HK-2 (cell line): ENCODE data around the gene ALG14.
"Not testable (repeated sequence)": the region's sequence is repeated elsewhere in the genome, so short reads cannot be mapped to it uniquely, and the experiment has no call there.

Experiments used
- DNase-seq: peaks from one replicate; pipeline ENCODE4 v3.0.0-alpha.2; 2018; ENCODE audit not compliant: unreplicated experiment

ALG14 gene

DNA sequence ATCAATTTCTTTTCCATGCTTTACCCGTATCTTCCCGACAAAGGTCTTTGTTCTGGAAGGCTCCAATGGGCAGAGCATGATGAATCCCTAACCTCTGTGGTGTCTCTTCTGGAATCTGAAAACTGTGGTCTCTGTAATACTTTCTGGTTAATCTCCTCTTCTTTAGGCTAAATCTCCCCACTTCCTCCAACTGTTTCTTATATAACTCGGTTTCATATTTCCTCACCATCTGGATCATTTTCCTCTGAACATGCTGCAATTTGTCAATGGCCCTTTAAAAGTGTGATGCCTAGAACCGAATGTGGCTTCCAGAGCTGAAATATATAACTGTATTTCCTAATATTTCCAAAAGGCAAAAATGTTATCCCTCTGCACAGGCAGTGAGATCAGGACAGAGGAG is 66.1 kb downstream of the ALG14 start:
- DNase-seq = no peak

DNA sequence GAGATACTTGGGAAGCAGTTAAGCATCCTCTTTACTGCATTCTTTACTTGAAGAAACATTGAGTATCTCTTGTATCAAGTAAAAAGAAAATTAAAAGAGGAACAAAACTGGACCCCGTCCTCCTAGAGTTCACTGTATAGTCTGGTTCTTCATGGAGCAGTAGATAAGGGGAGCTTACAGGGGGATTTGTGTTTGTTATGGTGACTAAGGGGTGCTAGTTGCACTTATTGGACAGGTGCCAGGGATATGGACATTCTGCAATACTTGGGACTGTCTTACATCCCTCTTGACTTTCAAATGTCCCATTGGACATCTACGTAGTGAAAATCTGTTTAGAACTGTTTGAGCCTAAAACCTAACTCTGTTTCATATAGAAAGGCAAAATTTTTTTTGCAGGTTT is 67.2 kb downstream of the ALG14 start:
- no peak for DNase-seq

DNA sequence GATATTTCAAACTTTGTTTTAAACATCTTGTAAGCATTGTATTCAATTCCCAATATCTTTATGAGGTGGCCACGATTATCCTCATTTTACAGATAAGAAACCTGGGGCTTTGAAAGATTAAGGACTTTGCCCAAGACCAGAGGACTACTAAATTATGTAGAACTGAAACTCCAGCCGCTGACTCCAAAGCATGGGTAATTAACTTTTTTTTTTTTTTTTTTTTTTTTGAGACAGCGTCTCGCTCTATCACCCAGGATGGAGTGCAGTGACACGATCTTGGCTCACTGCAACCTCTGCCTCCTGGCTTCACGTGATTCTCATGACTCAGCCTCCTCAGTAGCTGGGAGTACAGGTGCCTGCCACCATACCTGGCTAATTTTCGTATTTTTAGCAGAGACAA is 68.7 kb downstream of the ALG14 start:
- DNase-seq = no peak

DNA sequence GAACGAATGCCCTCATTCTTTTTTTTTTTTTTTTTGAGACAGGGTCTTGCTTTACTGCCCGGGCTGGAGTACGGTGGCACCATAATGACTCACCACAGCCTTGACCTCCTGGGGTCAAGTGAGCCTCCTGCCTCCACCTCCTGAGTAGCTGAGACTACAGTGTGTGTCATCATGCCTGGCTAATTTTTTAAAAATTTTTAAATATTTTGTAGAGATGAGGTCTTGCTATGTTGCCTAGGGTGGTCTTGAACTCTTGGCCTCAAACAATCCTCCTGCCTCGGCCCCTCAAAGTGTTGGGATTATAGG is 69.4 kb downstream of the ALG14 start:
- no peak for DNase-seq

DNA sequence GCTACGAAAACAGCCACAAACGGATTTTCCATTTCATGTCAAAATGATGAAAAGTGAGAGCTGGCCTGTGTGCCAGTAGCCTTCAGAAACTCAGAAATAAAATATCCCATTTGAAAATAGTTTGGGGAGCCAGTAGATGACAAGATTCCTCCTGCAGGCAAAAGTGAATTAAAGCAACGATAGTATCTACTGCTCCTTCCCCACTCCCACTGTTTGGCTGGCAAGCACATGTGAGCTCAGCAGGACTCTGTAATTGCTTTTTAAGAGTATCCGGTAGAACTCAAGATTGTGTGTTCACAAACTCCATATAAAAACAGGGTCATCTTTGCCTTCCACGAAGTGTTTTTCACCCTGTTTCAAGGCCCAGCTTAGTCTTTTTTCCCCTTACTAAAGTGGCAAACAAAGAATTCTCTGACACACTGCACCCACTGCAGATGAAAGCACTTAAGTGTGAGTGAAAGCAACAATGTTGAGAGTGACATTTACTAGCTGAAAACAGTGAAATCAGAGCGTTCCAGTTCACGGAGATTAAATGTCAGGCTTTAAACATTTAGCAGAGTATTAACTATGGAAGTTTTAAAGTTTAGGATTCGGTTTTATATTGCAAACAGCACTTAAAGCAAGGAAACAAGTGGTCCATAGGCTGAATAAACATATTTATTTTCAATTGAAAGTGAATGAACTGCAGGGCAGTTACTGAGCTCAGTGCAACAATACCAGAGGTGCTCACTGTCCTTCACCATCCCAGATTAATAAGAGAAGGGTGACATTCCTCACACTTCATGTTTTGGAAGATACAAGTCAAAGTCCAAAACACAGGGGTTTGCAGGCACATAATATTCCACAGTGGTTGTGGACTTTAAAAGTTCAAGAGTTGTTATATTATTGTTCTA is 70.0 kb downstream of the ALG14 start:
- DNase-seq = no peak

DNA sequence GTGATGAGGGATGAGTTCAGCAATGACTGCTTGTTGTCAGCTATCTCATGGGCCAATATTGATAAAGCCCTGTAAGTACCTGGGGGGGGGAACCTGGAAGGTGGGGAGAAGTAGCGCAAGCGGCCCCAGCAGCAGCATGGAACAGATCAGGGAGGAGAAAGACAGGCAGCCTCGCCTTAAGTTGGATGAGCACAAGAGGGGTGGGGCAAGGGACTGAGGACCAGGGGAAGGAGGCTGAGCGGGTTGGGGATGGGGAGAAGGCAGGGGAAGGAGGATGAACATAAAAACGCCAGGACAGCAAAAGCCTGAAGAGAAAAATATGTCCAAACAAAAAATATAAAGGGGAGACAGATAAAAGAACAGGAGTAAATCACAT is 70.6 kb downstream of the ALG14 start:
- DNase-seq = no peak

DNA sequence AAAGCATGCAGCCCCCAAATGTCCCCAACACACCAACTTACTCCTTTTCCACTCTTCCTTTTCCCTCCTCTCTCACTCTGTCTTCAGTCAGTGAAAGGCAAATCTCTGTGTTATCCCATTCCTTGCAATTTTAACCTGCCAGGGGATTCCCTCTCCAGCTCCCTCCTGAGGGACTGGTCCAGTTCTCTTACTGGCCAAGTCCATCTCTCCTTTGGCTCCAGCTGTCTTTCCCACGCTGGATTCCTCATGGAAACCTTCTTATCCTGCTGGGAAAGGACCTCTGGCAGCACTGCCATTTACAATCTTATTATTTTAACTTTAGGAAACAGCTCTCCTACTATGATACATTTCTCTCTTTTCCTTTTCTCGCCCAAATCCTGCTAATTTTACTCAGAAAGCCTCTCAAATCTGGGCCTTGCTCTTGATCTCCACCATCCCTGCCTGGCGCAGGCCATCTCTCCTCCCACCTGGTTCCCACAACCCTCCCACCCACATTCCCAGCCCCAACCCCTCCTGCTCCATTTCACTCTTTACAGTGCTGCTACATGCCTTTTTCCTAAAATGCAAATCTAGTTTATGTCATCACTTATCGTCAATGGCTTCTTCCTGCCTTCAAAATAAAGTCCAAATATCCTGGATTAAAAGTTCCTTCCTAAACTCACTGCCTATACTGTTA is 73.2 kb downstream of the ALG14 start:
- no peak for DNase-seq

DNA sequence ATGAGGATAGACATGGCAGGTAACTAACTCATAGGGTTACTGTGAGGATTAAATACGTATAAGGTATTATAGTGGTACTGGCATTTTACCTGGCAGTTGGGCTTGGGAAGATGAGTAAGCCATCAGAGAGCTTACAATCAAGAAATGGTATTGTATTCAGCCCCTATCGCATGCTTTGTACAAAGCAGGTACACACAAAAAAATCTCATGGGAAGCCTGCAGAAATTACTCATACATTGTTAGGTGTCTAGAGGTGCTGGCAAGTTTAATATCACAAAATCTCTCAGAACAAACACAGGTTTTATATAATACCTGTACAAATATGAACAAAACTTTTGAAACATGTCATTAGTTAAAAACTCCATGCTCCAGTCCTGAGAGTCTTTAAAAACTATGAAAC is 74.0 kb downstream of the ALG14 start:
- no peak for DNase-seq

DNA sequence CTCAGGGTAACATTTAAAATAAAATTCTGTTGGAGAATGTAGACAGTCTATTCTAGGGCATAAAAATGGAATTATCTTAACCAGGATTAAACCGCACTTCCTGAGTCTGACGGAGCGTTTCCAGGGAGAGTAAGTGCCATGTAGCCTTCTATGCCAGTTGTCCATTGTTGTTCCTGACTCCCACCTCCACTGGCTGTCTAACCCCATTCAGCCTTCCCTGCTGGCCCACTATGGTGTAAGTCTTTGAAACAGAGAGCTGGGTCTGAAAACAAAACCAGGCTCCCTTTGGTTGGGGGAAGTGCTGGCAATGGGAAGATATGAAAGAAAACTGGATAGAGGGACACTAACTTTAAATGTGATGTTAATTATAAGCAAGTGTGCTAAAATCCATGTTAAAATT is 74.6 kb downstream of the ALG14 start:
- DNase-seq = no peak

DNA sequence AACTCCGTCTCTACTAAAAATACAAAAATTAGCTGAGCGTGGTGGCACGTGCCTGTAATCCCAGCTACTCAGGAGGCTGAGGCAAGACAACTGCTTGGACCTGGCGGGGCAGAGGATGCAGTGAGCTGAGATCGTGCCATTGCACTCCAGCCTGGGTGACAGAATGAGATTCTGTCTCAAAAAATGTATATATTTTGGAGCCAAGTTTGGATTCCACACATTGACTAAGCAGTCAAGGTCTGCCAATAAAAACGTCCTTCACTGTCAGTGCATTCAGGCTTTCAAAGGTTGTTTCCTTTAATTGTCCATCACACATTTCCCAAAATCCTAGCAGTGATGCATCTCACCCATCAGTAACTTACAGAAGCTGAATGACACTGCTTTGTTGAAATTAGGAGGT is 77.2 kb downstream of the ALG14 start:
- not testable (repeated sequence) for DNase-seq

DNA sequence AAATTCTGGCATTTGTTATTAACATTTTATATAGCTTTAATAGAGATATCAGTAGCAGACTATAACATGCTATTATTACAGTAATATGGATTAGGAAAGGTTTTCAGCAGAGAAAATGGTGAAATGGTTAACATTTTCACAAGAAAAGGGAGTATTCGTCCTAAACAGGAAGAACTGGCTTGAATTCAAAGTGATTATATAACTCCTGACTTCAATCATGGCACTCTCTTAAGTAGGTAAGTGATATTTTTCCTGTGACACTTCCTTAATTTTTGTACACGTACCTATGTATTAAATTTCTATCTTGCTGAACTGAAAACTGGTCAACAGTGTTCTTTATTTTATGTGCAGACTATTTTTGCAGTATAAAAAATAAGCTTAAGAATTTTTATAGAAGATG is 77.9 kb downstream of the ALG14 start:
- DNase-seq = no peak

DNA sequence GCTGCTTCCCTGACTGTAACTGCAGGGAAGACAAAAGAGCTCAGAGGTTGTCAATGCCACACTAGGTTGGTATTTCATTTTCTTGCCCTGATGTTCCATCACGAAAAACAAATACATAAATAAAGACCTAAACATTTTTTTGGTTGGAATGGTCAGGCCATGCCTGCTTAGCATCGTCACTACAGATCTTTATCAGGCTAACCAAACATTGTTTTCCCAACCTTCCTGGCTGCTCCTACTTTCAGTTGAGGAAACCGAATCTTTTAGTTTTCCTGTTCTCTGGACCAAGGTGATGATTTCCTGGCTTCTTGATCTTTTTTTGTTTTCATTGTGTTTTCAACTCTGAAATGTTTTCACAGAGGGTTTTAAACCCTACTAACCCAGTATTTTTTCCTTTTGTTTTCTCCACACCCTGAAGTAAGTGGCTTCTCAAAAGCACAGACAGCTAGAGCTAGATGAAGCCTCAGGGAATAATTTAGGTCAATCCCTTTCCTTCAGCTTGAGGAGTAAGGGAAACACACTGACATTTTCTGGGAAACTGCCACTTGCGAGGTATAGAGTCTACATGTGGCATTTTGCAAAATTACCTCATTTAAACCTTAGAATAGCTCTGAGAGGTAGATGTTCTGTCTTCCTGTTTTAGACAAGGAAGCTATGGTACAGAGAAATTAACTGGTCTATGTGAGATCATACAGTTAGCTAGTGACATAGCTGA is 78.7 kb downstream of the ALG14 start:
- DNase-seq = no peak

DNA sequence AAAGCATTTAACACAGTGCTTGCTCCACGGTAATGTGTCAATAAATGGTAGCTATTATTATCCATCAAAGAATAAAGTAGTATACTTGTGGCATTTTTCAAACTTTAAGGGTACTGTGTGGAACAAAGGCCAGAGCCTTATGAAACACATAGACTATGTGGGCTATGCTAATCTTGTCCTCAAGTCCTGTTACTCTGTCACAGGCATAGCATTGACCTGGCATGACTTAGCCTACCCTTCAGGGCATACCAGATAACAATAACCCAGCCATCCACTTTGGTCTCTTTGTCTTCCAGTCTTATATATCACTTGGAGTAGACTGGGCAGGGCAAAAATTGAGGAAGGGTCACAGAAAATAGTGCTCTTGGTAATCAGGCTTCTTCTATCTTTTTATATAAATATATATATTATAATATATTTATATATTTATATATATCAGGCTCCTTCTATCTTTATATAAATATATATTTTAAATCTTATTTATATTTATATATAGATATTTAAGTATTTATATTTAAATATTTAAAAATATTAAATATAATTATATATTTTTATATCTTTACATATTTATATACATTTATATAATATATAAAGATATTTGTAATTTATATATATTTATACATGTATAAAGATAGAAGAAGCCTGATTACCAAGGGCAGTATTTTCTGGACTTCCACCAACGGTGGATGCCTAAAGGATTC is 79.7 kb downstream of the ALG14 start:
- no peak for DNase-seq

DNA sequence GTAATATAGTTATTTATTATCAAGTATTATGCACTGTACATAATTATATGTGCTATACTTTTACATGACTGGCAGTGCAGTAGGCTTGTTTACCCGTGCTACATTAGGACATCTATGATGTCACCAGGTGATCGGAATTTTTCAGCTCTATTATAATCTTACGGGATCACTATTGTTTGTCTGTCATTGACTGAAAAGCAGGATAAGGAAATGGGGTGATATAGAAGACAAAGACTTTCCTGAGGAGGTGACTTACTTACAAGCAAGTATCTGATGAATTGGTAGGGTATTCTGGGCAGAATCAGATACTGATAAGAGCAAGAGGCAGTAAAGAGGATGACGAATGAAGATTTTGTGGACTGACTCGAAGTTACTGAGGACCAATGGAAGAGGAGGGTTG is 80.6 kb downstream of the ALG14 start:
- DNase-seq = no peak

DNA sequence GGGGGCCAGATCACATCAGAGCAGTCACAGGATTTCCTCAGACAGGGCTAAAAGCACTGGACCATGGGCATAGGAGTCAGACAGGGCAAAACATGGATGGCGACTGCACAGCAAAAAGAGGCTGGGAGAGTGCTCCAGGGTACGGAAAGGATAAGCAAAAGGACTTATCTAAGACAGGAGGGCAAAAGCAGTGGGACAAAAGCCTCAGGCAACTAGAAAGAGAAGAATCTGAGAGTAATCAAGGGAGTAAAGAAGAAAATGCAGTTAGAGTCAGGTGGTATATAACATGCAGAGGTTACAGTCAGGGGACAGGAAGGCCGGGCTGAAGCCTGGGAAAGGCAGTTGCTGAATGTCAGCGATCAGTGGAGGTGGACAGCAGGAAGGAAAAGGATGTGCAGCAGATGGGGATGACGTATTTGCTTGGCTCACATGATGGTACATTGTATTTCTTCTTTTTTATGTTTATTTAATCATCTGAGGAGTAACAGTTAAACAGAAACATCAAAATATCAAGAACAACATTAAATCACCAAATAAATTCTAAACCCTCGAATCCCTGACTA is 82.8 kb downstream of the ALG14 start:
- DNase-seq = no peak

DNA sequence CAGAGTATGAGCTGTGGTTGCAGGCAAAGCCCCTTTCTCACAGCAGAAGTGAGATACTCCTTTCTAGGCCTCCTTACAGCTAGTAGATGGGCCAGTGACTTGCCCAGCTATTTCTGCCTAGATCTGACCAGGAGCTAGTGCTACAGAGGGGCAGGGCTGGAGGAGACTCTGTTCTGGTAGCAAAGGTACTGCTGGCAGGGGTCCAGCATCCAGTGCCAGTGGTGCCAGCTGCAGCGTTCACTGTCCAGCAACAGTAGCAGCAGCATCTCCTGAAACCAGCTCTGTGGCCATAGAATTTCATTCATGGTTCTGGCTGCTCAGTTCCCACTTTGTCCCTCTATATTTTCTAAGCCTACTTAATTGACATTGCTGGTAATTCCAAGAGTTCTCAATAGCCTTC is 83.4 kb downstream of the ALG14 start:
- DNase-seq = no peak

DNA sequence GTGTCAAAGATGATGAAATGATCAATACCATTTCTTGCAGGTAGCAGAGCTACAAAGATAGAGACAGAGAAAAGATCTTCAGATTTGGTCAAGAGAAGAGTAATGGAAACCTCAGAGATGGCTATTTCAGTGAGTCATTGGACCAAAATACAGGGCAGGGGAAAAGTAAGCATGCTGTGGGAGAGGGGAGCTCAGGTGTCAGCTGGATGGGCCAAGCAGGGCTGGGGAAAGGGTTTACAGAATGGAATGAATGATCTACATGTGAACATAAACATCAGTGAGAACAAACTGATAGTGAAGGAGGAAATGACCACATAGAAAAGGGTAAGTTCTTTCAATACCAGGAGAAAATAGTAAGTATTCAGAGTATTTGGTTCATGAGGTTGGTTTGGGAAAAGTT is 84.4 kb downstream of the ALG14 start:
- no peak for DNase-seq

DNA sequence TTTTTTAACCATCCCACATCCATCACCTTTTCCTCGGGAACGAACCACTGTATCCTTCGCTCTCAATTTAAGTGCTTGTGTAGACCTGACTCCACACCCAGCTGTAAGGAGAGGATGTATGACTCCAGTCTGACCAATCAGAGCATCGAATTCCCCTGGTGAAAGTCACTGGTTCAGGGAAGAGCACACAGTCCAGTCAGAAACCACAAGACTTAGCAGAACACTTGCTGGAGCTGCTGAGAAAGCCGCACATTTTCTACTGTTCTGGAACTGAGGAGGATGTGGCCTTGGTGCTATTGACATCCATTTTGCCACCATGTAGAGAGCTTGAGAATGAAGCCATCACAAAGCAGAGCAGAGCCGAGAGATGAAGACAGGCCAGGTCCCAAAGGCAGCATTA is 86.0 kb downstream of the ALG14 start:
- DNase-seq = no peak

DNA sequence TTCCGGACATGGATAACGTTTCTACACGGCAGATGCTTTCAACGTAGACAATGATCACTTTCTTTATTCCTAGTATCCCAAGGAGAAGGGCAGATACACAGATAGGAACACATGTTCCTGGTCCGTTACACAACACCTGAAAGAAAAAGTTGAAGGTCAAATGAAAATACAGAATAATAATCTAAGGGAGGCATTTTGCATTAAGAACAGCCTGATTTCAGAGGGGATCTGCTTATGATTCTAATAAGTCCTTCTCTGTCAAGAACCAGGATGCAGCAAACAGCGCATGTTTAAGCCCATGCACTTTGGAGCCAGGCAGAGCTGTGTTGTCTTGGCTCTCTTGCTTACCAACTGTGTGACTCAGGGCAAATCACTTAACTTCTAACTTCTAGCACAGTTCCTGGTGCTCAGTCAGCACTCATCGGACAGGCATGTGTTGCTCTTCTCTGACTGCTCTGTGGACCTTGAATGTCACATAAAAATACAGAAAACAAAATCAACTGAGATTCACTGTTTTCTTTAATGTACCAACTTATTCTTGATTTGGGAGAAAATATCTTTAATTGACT is 89.5 kb downstream of the ALG14 start:
- DNase-seq = no peak

DNA sequence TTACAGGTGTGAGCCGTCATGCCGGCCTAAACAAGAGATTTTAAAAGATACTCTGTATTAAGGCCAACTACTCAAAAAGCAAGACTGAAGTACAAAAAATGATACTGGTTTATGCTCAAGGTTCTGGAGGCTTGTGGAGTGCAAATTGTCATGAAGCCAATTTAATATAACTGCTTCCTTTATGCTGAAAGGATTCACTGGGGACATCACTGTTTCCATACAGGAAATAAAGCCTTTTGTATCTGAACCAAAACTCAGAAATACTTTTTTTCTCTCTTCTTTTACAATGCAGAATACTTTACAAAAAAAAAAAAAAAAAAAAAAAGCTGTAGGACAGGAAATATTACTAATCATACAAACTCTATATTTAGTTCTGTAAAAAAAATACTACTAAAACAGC is 90.4 kb downstream of the ALG14 start:
- no peak for DNase-seq

DNA sequence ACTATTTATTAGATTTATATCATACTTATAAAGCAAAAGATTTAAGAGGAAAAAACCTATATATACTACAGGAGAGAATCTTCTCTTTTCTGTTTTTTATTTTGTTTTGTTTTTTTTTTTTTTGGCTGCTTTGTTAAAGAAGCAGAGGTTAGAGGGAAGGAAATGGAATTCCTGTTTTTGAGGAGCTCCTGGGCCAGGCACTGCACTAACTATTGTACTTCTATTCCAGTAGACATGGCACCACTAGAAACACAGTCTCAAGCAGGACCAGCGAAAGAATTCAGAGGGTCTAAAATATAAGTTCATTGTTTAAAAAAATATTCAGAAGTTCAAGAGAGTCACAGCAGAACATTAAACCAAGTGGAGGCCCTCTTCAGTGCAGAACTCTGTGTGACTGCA is 91.2 kb downstream of the ALG14 start:
- no peak for DNase-seq
